ENCODE results near the gene SLC41A3.

Gene SLC41A3

DNA sequence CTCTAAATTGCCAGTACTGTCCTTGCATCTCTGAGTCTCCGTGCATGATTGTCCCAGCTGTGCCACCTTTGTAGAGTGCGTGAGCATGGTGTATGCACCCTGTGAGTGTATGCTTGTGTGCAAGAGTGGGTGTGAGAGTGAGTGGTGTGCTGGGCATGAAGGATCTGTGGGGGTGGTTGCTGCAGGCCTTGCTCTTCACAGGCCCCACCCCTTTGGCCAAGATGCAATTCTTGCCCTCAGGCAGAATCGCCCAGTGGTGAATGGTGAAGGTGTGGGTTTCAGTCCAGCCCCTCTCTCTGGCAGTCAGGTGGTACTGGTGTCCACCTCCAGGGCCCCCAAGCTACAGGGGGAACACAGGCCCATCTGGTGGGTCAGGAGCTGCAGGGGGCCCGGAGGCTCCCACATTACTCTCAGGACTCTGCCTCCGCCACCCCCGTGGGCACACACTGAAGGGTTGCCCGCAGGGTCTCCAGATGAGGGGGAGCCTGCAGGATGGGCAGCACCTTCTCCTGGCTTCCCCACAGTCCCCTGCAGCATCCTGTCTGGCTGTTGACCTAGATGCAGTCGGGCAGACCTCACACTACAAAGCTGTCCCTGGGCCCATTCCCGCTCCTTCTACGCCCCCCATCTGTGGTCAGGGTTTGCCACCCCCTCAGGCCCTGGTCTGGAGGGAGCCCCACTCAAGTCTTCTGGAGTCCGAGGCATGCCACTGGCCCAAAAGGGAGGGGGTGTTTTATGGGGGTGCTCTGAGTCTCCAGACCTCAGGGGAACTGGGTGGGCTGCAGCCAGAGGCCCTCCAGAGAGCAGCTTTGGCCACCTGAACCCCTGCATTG, 123.3 kb downstream of the SLC41A3 start:
- H3K27ac ChIP-seq (ENCODE audit: low read length): no peak overlapping the region
- no peaks in the 10 kb centered on the region for H3K9me3 ChIP-seq (replicated peaks; ENCODE audit: insufficient read depth, low read length)
- no peaks in the 10 kb centered on the region for H3K4me1 ChIP-seq (ENCODE audit: low read length)
- no peaks in the 10 kb centered on the region for H3F3A ChIP-seq (ENCODE audit: insufficient read depth, low read length)
- TF ChIP-seq EZH2 (optimal IDR thresholded peaks at IDR 0.05; ENCODE audit: low read depth, low read length): no peak
- TF ChIP-seq, protein P1, sequence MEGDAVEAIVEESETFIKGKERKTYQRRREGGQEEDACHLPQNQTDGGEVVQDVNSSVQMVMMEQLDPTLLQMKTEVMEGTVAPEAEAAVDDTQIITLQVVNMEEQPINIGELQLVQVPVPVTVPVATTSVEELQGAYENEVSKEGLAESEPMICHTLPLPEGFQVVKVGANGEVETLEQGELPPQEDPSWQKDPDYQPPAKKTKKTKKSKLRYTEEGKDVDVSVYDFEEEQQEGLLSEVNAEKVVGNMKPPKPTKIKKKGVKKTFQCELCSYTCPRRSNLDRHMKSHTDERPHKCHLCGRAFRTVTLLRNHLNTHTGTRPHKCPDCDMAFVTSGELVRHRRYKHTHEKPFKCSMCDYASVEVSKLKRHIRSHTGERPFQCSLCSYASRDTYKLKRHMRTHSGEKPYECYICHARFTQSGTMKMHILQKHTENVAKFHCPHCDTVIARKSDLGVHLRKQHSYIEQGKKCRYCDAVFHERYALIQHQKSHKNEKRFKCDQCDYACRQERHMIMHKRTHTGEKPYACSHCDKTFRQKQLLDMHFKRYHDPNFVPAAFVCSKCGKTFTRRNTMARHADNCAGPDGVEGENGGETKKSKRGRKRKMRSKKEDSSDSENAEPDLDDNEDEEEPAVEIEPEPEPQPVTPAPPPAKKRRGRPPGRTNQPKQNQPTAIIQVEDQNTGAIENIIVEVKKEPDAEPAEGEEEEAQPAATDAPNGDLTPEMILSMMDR (IDR thresholded peaks at IDR 0.05; ENCODE audit: low read length): no peak
- TF ChIP-seq EZH2phosphoT487 (IDR thresholded peaks at IDR 0.05; ENCODE audit: low read length): no peak
- no peak overlapping the region for H3K4me3 ChIP-seq (ENCODE audit: low read length)
- H3K9me2 ChIP-seq (replicated peaks; ENCODE audit: insufficient read depth, low read length): no peaks in the 10 kb centered on the region
- no peaks in the 10 kb centered on the region for H3K36me3 ChIP-seq (replicated peaks; ENCODE audit: insufficient read depth, low read length)
- no peak for DNase-seq
- H3K79me2 ChIP-seq (ENCODE audit: low read length): no peaks in the 10 kb centered on the region
- H4K20me1 ChIP-seq (ENCODE audit: insufficient read depth, low read length): no peaks in the 10 kb centered on the region
- no peak overlapping the region for H3K9ac ChIP-seq (ENCODE audit: low read length)
- no peaks in the 10 kb centered on the region for H3K27me3 ChIP-seq (replicated peaks; ENCODE audit: insufficient read depth, low read length)
- no peak overlapping the region for H2AFZ ChIP-seq (ENCODE audit: low read length)
- H3K4me2 ChIP-seq (ENCODE audit: low read depth, low read length): no peak overlapping the region

DNA sequence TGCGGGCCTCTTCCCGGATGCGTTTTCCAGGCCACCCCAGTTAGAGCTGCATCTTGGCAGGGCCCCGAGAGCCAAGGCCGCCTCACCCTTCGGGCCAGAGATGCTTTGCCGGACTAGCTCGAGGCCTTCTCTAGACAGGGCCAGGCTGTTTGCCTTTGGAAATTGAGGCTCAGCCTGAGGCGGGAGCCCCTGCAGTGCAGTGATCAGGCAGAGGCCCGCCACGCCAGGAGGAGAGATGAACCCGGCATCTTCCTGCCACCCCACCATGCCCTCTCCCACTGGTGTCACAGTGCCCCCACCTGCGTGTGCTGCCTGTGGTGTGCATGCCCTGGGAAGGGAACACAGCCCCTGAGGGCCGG, 123.9 kb downstream of the SLC41A3 start:
- H3F3A ChIP-seq (ENCODE audit: insufficient read depth, low read length): no peaks in the 10 kb centered on the region
- H3K4me3 ChIP-seq (ENCODE audit: low read length): no peak overlapping the region
- H4K20me1 ChIP-seq (ENCODE audit: insufficient read depth, low read length): no peaks in the 10 kb centered on the region
- no peaks in the 10 kb centered on the region for H3K9me3 ChIP-seq (replicated peaks; ENCODE audit: insufficient read depth, low read length)
- H3K36me3 ChIP-seq (replicated peaks; ENCODE audit: insufficient read depth, low read length): no peaks in the 10 kb centered on the region
- H3K27me3 ChIP-seq (replicated peaks; ENCODE audit: insufficient read depth, low read length): no peaks in the 10 kb centered on the region
- H2AFZ ChIP-seq (ENCODE audit: low read length): no peak overlapping the region
- H3K9me2 ChIP-seq (replicated peaks; ENCODE audit: insufficient read depth, low read length): no peaks in the 10 kb centered on the region
- H3K79me2 ChIP-seq (ENCODE audit: low read length): no peaks in the 10 kb centered on the region
- H3K4me1 ChIP-seq (ENCODE audit: low read length): no peaks in the 10 kb centered on the region
- no peak overlapping the region for H3K4me2 ChIP-seq (ENCODE audit: low read depth, low read length)
- no peak overlapping the region for H3K9ac ChIP-seq (ENCODE audit: low read length)
- no peak for DNase-seq
- TF ChIP-seq EZH2 (optimal IDR thresholded peaks at IDR 0.05; ENCODE audit: low read depth, low read length) (no peak), EZH2phosphoT487 (IDR thresholded peaks at IDR 0.05; ENCODE audit: low read length) (no peak)
- TF ChIP-seq, protein P1 (IDR thresholded peaks at IDR 0.05; ENCODE audit: low read length): no peak
- H3K27ac ChIP-seq (ENCODE audit: low read length): no peak overlapping the region

DNA sequence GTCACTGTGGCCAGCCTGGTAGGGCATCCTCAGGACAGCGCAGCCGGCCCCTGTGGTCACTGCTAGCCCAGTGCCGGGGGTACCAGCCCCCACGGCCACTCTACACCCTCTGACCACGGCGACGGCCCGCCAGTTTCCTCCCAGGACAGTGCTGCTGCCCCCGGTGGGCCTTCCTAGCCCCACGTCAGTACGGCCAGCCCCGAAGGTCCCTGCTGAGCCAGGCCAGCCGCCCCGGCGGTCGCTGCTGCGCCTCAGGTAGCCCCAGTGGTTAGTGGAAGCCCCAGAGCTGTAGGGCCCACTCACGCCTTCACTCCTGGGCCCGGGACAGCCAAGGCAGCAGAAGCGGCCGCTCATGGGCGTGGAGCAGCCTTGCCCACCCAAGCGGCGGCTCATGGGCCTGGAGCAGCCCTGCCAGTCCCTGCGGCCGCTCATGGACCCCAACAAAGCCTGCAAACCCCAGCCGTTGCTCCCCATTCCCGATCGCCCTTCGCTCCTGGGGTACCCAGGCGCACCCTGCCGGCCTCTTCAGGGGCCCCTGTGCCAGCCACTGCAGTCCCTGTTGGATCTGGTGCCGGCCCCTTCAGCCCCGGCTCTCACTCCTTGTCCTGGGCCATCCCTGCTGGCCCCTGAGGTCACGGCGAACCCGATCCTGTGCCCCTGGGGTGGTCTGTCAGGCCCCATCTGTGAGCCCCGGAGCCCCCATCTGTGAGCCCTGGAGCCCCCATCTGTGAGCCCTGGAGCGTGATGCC, 124.4 kb downstream of the SLC41A3 start:
- H3K27me3 ChIP-seq (replicated peaks; ENCODE audit: insufficient read depth, low read length): no peaks in the 10 kb centered on the region
- no peak overlapping the region for H2AFZ ChIP-seq (ENCODE audit: low read length)
- H3K36me3 ChIP-seq (replicated peaks; ENCODE audit: insufficient read depth, low read length): no peaks in the 10 kb centered on the region
- H3K79me2 ChIP-seq (ENCODE audit: low read length): no peaks in the 10 kb centered on the region
- no peaks in the 10 kb centered on the region for H3K9me3 ChIP-seq (replicated peaks; ENCODE audit: insufficient read depth, low read length)
- H3K4me1 ChIP-seq (ENCODE audit: low read length): no peaks in the 10 kb centered on the region
- no peaks in the 10 kb centered on the region for H4K20me1 ChIP-seq (ENCODE audit: insufficient read depth, low read length)
- H3K4me3 ChIP-seq (ENCODE audit: low read length): no peak overlapping the region
- H3K9ac ChIP-seq (ENCODE audit: low read length): no peak overlapping the region
- H3K4me2 ChIP-seq (ENCODE audit: low read depth, low read length): no peak overlapping the region
- no peaks in the 10 kb centered on the region for H3K9me2 ChIP-seq (replicated peaks; ENCODE audit: insufficient read depth, low read length)
- TF ChIP-seq EZH2 (optimal IDR thresholded peaks at IDR 0.05; ENCODE audit: low read depth, low read length) (no peak), EZH2phosphoT487 (IDR thresholded peaks at IDR 0.05; ENCODE audit: low read length) (no peak)
- TF ChIP-seq, protein P1 (IDR thresholded peaks at IDR 0.05; ENCODE audit: low read length): no peak
- no peak for DNase-seq
- no peak overlapping the region for H3K27ac ChIP-seq (ENCODE audit: low read length)
- H3F3A ChIP-seq (ENCODE audit: insufficient read depth, low read length): no peaks in the 10 kb centered on the region
